NB4 (cell line): Measurements from ENCODE around the gene HLA-C.

Source experiments
- POLR2A ChIP-seq: IDR thresholded peaks from 2 replicates; pipeline ENCODE4 v1.6.1; 2011; ENCODE audit warnings: mild to moderate bottlenecking; ENCODE audit not compliant: insufficient read length; ENCODE audit errors: extremely low read depth
- TF ChIP-seq, protein P1 (sequence below): IDR thresholded peaks from one replicate; pipeline ENCODE4 v1.5.1; 2012; ENCODE audit warnings: low read depth, low read length
- TF ChIP-seq, protein P2 (sequence below): IDR thresholded peaks from 2 replicates; pipeline ENCODE4 v1.6.1; 2011; ENCODE audit warnings: low read depth, low read length

DNA sequence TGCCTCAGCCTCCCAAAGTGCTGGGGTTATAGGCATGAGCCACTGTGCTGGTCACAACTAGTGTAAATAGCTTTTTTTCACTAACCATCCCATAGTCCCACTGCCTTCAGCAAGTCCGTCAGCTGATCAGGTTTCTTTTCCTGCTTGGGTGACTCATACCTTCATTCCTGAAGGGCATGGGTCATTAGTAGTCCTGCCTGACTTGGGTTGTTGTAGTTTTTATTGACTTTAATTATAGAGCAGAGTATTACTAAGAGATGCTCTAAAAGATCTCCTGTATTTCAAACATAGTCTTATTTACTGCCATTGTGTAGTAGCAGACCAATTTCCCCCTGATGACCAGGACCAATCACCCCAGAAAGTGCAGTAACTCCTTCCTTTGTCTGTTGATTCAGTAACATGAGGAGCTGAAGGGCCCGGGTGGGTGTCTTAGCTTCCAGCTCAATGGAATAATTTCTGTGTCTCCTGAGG is 25.8 kb downstream of the HLA-C start:
- TF ChIP-seq, protein P1, sequence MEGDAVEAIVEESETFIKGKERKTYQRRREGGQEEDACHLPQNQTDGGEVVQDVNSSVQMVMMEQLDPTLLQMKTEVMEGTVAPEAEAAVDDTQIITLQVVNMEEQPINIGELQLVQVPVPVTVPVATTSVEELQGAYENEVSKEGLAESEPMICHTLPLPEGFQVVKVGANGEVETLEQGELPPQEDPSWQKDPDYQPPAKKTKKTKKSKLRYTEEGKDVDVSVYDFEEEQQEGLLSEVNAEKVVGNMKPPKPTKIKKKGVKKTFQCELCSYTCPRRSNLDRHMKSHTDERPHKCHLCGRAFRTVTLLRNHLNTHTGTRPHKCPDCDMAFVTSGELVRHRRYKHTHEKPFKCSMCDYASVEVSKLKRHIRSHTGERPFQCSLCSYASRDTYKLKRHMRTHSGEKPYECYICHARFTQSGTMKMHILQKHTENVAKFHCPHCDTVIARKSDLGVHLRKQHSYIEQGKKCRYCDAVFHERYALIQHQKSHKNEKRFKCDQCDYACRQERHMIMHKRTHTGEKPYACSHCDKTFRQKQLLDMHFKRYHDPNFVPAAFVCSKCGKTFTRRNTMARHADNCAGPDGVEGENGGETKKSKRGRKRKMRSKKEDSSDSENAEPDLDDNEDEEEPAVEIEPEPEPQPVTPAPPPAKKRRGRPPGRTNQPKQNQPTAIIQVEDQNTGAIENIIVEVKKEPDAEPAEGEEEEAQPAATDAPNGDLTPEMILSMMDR: no peak
- no peak for TF ChIP-seq POLR2A
- TF ChIP-seq, protein P2, sequence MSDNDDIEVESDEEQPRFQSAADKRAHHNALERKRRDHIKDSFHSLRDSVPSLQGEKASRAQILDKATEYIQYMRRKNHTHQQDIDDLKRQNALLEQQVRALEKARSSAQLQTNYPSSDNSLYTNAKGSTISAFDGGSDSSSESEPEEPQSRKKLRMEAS: no peak
